ENCODE measurements around the gene EPS8. TPM values are rescaled to one million over a fixed set of nuclear protein-coding genes. Genes with fewer than 3 reads are reported as not detected.

EPS8 gene
- total and polyA plus RNA-seq, 7 donors = 7.9 to 16.9 (median 12.9) TPM

GRCh38 chr12:15701206-15701605, 88.0 kb downstream of the EPS8 start:
- WGBS, 3 donors = 66 to 70% (median 69%) methylated on average over 1 of the region's 1 CpG
- peaks cover 6% of the 10 kb centered on the region for H3K4me1 ChIP-seq

GRCh38 chr12:15700595-15700994, 88.6 kb downstream of the EPS8 start:
- H3K27ac ChIP-seq = no peak overlapping the region

More at GRCh38 chr12:15701206-15701605, 88.0 kb downstream of the EPS8 start:
- DNase-seq = no peak
- Histone ChIP-seq H3K27me3 (ENCODE audit: insufficient read depth in 3 of 3, low read length in 2 of 3) (no peaks in the 10 kb centered on the region), H3K4me3 (no peak overlapping the region), H3K36me3 (ENCODE audit: insufficient read depth in 1 of 2, low read depth in 1 of 2) (no peaks in the 10 kb centered on the region), H3K9me3 (no peaks in the 10 kb centered on the region), H3K27ac (no peak overlapping the region)
- no peak for TF ChIP-seq CTCF (IDR thresholded peaks at IDR 0.05)
- intact Hi-C loops (cut with DNase I) = no loop called here
- no peak for ATAC-seq

GRCh38 chr12:15699886-15700285, 89.3 kb downstream of the EPS8 start:
- Histone ChIP-seq H3K36me3 (ENCODE audit: insufficient read depth in 1 of 2, low read depth in 1 of 2) (no peaks in the 10 kb centered on the region), H3K4me3 (no peak overlapping the region), H3K27me3 (ENCODE audit: insufficient read depth in 3 of 3, low read length in 2 of 3) (no peaks in the 10 kb centered on the region), H3K4me1 (peaks cover 6% of the 10 kb centered on the region), H3K9me3 (no peaks in the 10 kb centered on the region), H3K27ac (no peak overlapping the region)
- 89 to 91% (median 91%) methylated on average over 8 of the region's 8 CpGs for WGBS, 3 donors
- DNase-seq (no peak), ATAC-seq (no peak)
- intact Hi-C loops (cut with DNase I) = no loop called here
- TF ChIP-seq CTCF (IDR thresholded peaks at IDR 0.05) = no peak

More at GRCh38 chr12:15700595-15700994, 88.6 kb downstream of the EPS8 start:
- TF ChIP-seq CTCF (IDR thresholded peaks at IDR 0.05) = no peak
- H3K36me3 ChIP-seq (ENCODE audit: insufficient read depth in 1 of 2, low read depth in 1 of 2) = no peaks in the 10 kb centered on the region
- ATAC-seq (peak in 3 of 4 donors; percentile 49 to 64 (median 53)), DNase-seq (no peak)
- 74 to 78% (median 77%) methylated on average over 1 of the region's 1 CpG for WGBS, 3 donors
- intact Hi-C loops (cut with DNase I) = no loop called here
- no peaks in the 10 kb centered on the region for H3K9me3 ChIP-seq
- peaks cover 6% of the 10 kb centered on the region for H3K4me1 ChIP-seq
- H3K27me3 ChIP-seq (ENCODE audit: insufficient read depth in 3 of 3, low read length in 2 of 3) = no peaks in the 10 kb centered on the region
- no peak overlapping the region for H3K4me3 ChIP-seq

- ATAC-seq (no peak), DNase-seq (no peak)
- Histone ChIP-seq H3K27ac (no peak overlapping the region), H3K9me3 (no peaks in the 10 kb centered on the region), H3K36me3 (ENCODE audit: insufficient read depth in 1 of 2, low read depth in 1 of 2) (no peaks in the 10 kb centered on the region), H3K4me3 (no peak overlapping the region), H3K27me3 (ENCODE audit: insufficient read depth in 3 of 3, low read length in 2 of 3) (no peaks in the 10 kb centered on the region), H3K4me1 (peaks cover 6% of the 10 kb centered on the region)
- TF ChIP-seq CTCF (IDR thresholded peaks at IDR 0.05) = no peak
- intact Hi-C loops (cut with DNase I) = no loop called here
- WGBS, 3 donors = 83 to 85% (median 83%) methylated on average over 3 of the region's 3 CpGs
Measured at GRCh38 chr12:15698377-15698871, 90.8 kb downstream of the EPS8 start.

- Histone ChIP-seq H3K9me3 (no peaks in the 10 kb centered on the region), H3K27me3 (ENCODE audit: insufficient read depth in 3 of 3, low read length in 2 of 3) (no peaks in the 10 kb centered on the region), H3K36me3 (ENCODE audit: insufficient read depth in 1 of 2, low read depth in 1 of 2) (no peaks in the 10 kb centered on the region), H3K4me1 (peaks cover 6% of the 10 kb centered on the region), H3K27ac (no peak overlapping the region), H3K4me3 (no peak overlapping the region)
- intact Hi-C loops (cut with DNase I) = no loop called here
- ATAC-seq = no peak
- WGBS, 3 donors = 70 to 81% (median 74%) methylated on average over 2 of the region's 2 CpGs
- no peak for DNase-seq
- TF ChIP-seq CTCF (IDR thresholded peaks at IDR 0.05) = no peak
Measured at GRCh38 chr12:15697201-15697600, 92.0 kb downstream of the EPS8 start.
